Measurements from ENCODE around the gene VAMP7. TPM values are rescaled to one million over a fixed set of nuclear protein-coding genes. Genes with fewer than 3 reads are reported as not detected.

The VAMP7 gene
- total and polyA plus RNA-seq, 9 of the 15 experiments (the other 6 are each of a cell fraction or from before 2014, with no cell fraction given), result 38.4 to 100 (median 67.7) TPM

- Histone ChIP-seq H3K4me3 (no peak overlapping the region), H3K9ac (ENCODE audit: insufficient read depth in 1 of 2, low read depth in 2 of 2, low read length in 2 of 2) (no peak overlapping the region), H4K20me1 (replicated peaks; ENCODE audit: control insufficient read depth, insufficient read depth, low read length) (no peaks in the 10 kb centered on the region), H3K27me3 (ENCODE audit: control insufficient read depth in 2 of 2, insufficient read depth in 2 of 2, low read length in 2 of 2) (no peaks in the 10 kb centered on the region), H3K4me2 (ENCODE audit: insufficient read depth, low read length) (no peak overlapping the region), H2AFZ (ENCODE audit: low read depth, low read length) (no peak overlapping the region), H3K36me3 (ENCODE audit: control insufficient read depth, insufficient read depth, low read length) (peaks cover 88% of the 10 kb centered on the region), H3K79me2 (ENCODE audit: control insufficient read depth, insufficient read depth, low read length) (peaks cover 35% of the 10 kb centered on the region), H3K9me3 (replicated peaks; ENCODE audit: control insufficient read depth, insufficient read depth, low read depth, low read length) (no peaks in the 10 kb centered on the region), H3K27ac (ENCODE audit: extremely low read depth, low read depth, low read length) (peak overlapping the region; percentile 70), H3K4me1 (replicated peaks in 1 of 2; ENCODE audit: control insufficient read depth in 2 of 2, insufficient read depth in 2 of 2, low read length in 2 of 2) (peaks cover 4 to 26% of the 10 kb centered on the region in 2 experiments; a peak in 3 of 5 replicates), H3K9me1 (ENCODE audit: control insufficient read depth, insufficient read depth, low read length) (no peaks in the 10 kb centered on the region)
- intact Hi-C loops (cut with micrococcal nuclease) (no loop called here), in situ Hi-C loops (cut with MboI) (no loop called here)
- FAIRE-seq (no peak), ATAC-seq (peak; percentile 84), DNase-seq (ENCODE audit: extremely low read depth in 1 of 4, low spot score in 3 of 4) (peak in 1 of 4 experiments; percentile 52)
- no TSS peak for BruUV-seq (replicated peaks)
- ChIA-PET CTCF (ENCODE audit: low intra/inter-chr PET ratio) (no interaction called here), POLR2A (no interaction called here)
- WGBS (ENCODE audit: insufficient coverage, low coverage, missing lambda C conversion rate), result 13% methylated on average over 3 of the region's 3 CpGs
- TF ChIP-seq NFIC (IDR thresholded peaks at IDR 0.05), result no peak
- no peak for TF ChIP-seq FOXP1 (CRISPR knock-in tag; IDR thresholded peaks at IDR 0.05)
- peak; percentile 25; the same call in 1 of the 2 replicates for TF ChIP-seq KLF16 (IDR thresholded peaks at IDR 0.05)
- TF ChIP-seq CBFA2T2 (conservative IDR thresholded peaks at IDR 0.05), result no peak
- TF ChIP-seq HDAC1 (IDR thresholded peaks at IDR 0.05), result no peak
- TF ChIP-seq WHSC1 (IDR thresholded peaks at IDR 0.05; ENCODE audit: low read length), result no peak
- peak in 1 of 2 experiments; percentile 49; a peak in 1 of 4 replicates for TF ChIP-seq RCOR1 (IDR thresholded peaks at IDR 0.05; ENCODE audit: borderline replicate concordance in 1 of 2, low read depth in 2 of 2, low read length in 2 of 2)
- no peak for TF ChIP-seq PHTF2 (CRISPR knock-in tag; IDR thresholded peaks at IDR 0.05)
- no peak for TF ChIP-seq RBFOX2 (IDR thresholded peaks at IDR 0.05; ENCODE audit: low read depth, low read length)
- TF ChIP-seq MAFF (IDR thresholded peaks at IDR 0.05; ENCODE audit: low read length), result no peak
- TF ChIP-seq ZNF584 (CRISPR knock-in tag; IDR thresholded peaks at IDR 0.05; ENCODE audit: low read depth), result peak; percentile 63; the same call in 1 of the 2 replicates
- no peak for TF ChIP-seq BMI1 (IDR thresholded peaks at IDR 0.05; ENCODE audit: low read length)
- TF ChIP-seq ZNF354B (CRISPR knock-in tag; IDR thresholded peaks at IDR 0.05), result no peak
- TF ChIP-seq E2F8 (IDR thresholded peaks at IDR 0.05; ENCODE audit: low read depth, partially characterized antibody), result no peak
- TF ChIP-seq RBBP5 (IDR thresholded peaks at IDR 0.05; ENCODE audit: borderline replicate concordance, insufficient read depth, low read length, poor library complexity, severe bottlenecking), result no peak
- no peak for TF ChIP-seq PRMT5 (CRISPR knock-in tag; IDR thresholded peaks at IDR 0.05)
- peak; percentile 69 for TF ChIP-seq BHLHE40 (IDR thresholded peaks at IDR 0.05; ENCODE audit: low read length)
- no peak; the same call in 1 of the 2 replicates for TF ChIP-seq NCOA1 (IDR thresholded peaks at IDR 0.05; ENCODE audit: low read depth)
- no peak for TF ChIP-seq TARDBP (IDR thresholded peaks at IDR 0.05)
- TF ChIP-seq UBTF (IDR thresholded peaks at IDR 0.05; ENCODE audit: borderline replicate concordance in 1 of 2, low read depth in 2 of 2, low read length in 2 of 2), result no peak
These were observed 12.4 kb downstream of the VAMP7 start for GRCh38 chrX:155893521-155893920.
